ENCODE results near the gene AP5B1.

The AP5B1 gene

GRCh38 chr11:65810046-65810868 is 29.5 kb upstream of the AP5B1 start:
- no peak overlapping the region for H3K4me3 ChIP-seq (ENCODE audit: low read depth, low read length)
- in situ Hi-C loops (cut with HindIII; ENCODE audit: low sequenced_read_pairs) = no loop called here
- DNase-seq (ENCODE audit: low read depth) = no peak
- no peak for TF ChIP-seq CTCF (IDR thresholded peaks at IDR 0.05; ENCODE audit: low read depth, low read length, missing control alignments)

GRCh38 chr11:65809496-65809895 is 28.7 kb upstream of the AP5B1 start:
- no peak overlapping the region for H3K4me3 ChIP-seq (ENCODE audit: low read depth, low read length)
- in situ Hi-C loops (cut with HindIII; ENCODE audit: low sequenced_read_pairs) = no loop called here
- no peak for TF ChIP-seq CTCF (IDR thresholded peaks at IDR 0.05; ENCODE audit: low read depth, low read length, missing control alignments)
- DNase-seq (ENCODE audit: low read depth) = no peak

GRCh38 chr11:65808744-65809341 is 28.1 kb upstream of the AP5B1 start:
- no peak for DNase-seq (ENCODE audit: low read depth)
- H3K4me3 ChIP-seq (ENCODE audit: low read depth, low read length) = no peak overlapping the region
- in situ Hi-C loops (cut with HindIII; ENCODE audit: low sequenced_read_pairs) = no loop called here
- TF ChIP-seq CTCF (IDR thresholded peaks at IDR 0.05; ENCODE audit: low read depth, low read length, missing control alignments) = no peak

- DNase-seq (ENCODE audit: low read depth) = no peak
- no peak for TF ChIP-seq CTCF (IDR thresholded peaks at IDR 0.05; ENCODE audit: low read depth, low read length, missing control alignments)
- no peak overlapping the region for H3K4me3 ChIP-seq (ENCODE audit: low read depth, low read length)
- in situ Hi-C loops (cut with HindIII; ENCODE audit: low sequenced_read_pairs) = no loop called here
Observed at GRCh38 chr11:65806979-65807378, 26.2 kb upstream of the AP5B1 start.

- no peak overlapping the region for H3K4me3 ChIP-seq (ENCODE audit: low read depth, low read length)
- no peak for TF ChIP-seq CTCF (IDR thresholded peaks at IDR 0.05; ENCODE audit: low read depth, low read length, missing control alignments)
- DNase-seq (ENCODE audit: low read depth) = no peak
- in situ Hi-C loops (cut with HindIII; ENCODE audit: low sequenced_read_pairs) = no loop called here
Observed at GRCh38 chr11:65803797-65804492, 23.2 kb upstream of the AP5B1 start.

GRCh38 chr11:65802841-65803240 is 22.1 kb upstream of the AP5B1 start:
- H3K4me3 ChIP-seq (ENCODE audit: low read depth, low read length) = no peak overlapping the region
- TF ChIP-seq CTCF (IDR thresholded peaks at IDR 0.05; ENCODE audit: low read depth, low read length, missing control alignments) = no peak
- in situ Hi-C loops (cut with HindIII; ENCODE audit: low sequenced_read_pairs) = no loop called here
- DNase-seq (ENCODE audit: low read depth) = no peak

Measured in astrocyte of the cerebellum (primary cell).